HG03135 (cell line): Measurements from ENCODE around the gene FBXO10.

Source experiments
- ATAC-seq: cut with Tn5 transposase; IDR thresholded peaks from one replicate; pipeline ENCODE4 v1.9.1; 2021; ENCODE audit warnings: mild to moderate bottlenecking, moderate library complexity; ENCODE audit not compliant: unreplicated experiment

The FBXO10 gene

DNA sequence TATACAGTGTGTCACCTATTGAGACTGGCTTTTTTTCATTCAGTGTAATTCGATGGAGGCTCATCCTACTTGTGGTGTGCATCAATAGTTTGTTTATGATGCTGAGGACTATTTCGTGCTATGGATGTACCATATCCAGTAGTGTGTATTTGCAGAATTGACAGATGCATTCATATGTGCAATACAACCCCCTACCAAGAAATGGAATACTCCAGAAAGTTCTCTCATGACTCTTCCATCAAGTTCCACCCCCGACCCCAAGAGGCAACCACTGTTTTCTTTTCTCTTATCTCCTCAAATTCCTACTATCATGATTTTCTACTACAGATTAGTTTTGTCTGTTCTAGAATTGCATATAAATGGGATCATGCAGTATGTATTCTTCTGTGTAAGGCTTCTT lies 21.9 kb downstream of the FBXO10 start:
- ATAC-seq = no peak

DNA sequence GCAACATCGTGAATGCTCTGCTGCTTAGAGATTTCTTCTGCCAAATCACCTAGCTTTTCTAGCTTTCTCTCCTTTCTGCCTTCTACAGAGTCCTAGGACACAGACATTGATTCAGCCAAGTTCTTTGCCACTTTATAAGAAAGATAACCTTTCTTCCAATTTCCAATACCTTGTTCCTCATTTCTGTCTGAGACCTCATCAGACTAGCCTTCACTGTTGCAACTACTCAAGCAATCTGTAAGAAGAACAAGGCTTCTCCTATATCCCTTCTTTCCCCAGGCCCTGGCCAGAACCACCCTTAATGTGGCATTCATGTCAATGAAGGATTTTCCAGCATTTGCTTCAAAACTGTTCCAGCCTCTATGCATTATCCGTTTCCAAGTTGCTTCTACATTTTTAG lies 24.3 kb downstream of the FBXO10 start:
- no peak for ATAC-seq

DNA sequence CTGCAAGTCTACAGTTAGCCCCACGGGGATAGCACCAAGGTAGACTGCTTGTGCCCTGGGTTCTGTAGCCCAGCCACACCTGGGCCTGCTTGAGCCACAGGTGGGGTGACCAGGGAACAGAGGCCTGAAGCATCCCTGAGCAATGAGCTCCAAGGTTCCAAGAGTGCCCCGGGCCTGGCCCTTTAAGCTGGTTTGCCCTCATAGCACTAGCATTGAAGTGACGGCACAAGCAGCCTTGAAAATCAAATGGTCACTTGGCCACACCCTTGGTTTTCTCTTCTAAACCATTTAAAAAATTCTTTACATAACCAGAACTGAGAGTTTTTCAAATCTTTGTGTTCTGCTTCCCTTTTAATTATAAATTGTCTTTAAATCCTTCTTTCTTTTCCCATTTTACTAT lies 24.7 kb downstream of the FBXO10 start:
- ATAC-seq = no peak

GRCh38 chr9:37550781-37551180 lies 25.4 kb downstream of the FBXO10 start:
- no peak for ATAC-seq

GRCh38 chr9:37549527-37549926 lies 26.7 kb downstream of the FBXO10 start:
- ATAC-seq = no peak

- ATAC-seq = no peak
Observed at GRCh38 chr9:37547328-37547878, 28.8 kb downstream of the FBXO10 start.

- no peak for ATAC-seq
Observed at GRCh38 chr9:37543468-37543867, 32.7 kb downstream of the FBXO10 start.

GRCh38 chr9:37542895-37543294 lies 33.3 kb downstream of the FBXO10 start:
- ATAC-seq = no peak

- no peak for ATAC-seq
Observed at GRCh38 chr9:37542488-37542887, 33.7 kb downstream of the FBXO10 start.

- no peak for ATAC-seq
Observed at GRCh38 chr9:37541465-37541864, 34.7 kb downstream of the FBXO10 start.

GRCh38 chr9:37540634-37541033 lies 35.5 kb downstream of the FBXO10 start:
- ATAC-seq = no peak

DNA sequence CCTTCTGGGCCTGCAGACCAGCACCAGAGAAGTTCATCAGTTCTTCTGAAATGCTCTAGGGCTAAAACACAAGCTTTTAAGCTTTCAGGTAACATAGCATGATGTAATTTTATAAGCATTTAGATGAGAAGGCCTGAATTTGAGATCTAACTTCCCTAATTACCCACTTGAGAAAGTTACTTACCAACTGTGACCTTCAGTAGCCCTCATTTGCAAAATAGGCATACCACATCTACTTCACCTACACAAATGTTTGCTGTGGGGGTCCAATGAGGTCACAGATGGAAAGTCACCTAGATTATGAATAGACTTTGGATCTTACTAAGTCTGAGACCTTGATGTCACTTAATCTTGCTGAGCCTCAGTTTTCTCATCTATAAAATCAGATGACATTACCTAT lies 36.5 kb downstream of the FBXO10 start:
- ATAC-seq = no peak

DNA sequence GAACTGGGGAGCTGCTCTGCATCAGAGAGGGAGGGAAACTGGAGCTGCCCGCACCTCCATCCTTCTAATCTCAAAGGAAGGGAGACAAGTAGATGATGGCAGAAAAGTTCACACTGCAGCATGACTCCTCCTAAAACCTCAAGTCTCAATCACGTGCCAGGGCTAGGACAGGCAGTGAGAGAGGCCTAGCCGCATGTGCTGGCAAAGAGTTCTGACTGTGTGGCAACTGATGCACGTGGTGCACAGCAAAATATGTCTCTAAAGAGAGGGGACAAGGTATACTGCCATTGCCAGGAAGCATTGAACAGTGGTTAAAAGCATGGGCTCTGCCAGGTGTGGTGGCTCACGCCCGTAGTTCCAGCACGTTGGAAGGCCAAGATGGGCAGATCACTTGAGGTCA lies 38.1 kb downstream of the FBXO10 start:
- no peak for ATAC-seq

GRCh38 chr9:37534901-37535300 lies 41.3 kb downstream of the FBXO10 start:
- ATAC-seq = no peak

- ATAC-seq = no peak
Observed at GRCh38 chr9:37534412-37534811, 41.8 kb downstream of the FBXO10 start.

- ATAC-seq = no peak
Observed at GRCh38 chr9:37531699-37532098, 44.5 kb downstream of the FBXO10 start.

DNA sequence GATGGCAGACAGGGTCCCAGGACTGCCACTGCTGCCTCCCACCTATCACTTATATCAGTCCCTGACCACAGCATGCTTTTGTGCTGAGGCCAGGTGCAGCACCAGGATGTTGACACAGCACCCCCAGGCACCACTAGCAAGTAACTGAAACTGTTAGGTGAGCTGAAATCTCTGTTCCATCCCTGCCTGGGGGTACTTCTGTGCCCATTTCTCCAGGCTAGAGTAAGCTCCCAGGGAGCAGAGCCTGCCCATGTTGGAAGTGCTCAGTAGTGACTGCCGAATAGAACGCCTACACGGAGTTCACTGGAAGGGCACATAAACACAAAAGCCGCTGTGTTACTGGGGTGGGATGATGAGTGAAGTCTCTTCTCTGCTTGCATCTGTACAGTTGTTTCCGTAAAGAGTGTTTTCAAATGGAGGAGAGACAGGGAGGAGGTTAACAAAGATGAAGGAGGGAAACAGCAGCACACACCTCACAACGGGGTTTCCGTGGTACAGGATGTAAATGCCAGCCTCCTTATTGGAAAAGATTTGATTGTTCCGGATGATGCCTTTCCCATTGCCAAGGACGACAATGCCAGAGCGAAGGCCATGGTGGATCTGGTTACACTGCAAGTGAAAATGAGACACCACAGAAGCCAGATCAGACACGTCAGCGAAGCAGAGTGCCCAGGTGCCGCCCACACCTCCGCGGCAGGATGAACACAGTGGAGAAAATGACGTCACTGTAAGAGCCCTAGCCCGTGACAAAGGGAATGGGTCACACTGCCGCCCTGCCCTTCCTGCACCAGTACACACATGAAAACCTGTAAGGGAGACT lies 47.3 kb downstream of the FBXO10 start:
- no peak for ATAC-seq

DNA sequence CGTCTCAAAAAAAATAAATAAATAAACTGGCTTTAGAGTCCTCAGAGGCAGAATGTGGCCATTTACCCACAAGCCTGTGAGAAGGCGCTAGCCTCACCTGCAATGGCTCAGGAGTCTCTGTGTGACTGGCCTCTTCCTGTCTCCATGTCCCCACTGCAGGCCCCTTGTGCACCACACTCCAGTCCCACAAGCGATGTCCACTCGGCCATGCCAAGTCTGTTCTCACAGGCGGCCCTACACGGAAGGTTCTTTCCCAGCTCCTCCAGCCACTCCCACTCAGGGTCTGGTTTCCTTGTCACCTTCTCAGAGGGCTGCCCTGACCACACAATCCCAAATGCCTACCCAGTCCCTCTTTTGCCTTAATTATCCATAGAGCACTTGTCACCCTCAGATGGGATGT lies 52.3 kb downstream of the FBXO10 start:
- ATAC-seq = no peak

- ATAC-seq = no peak
Observed at GRCh38 chr9:37522971-37523370, 53.2 kb downstream of the FBXO10 start.

DNA sequence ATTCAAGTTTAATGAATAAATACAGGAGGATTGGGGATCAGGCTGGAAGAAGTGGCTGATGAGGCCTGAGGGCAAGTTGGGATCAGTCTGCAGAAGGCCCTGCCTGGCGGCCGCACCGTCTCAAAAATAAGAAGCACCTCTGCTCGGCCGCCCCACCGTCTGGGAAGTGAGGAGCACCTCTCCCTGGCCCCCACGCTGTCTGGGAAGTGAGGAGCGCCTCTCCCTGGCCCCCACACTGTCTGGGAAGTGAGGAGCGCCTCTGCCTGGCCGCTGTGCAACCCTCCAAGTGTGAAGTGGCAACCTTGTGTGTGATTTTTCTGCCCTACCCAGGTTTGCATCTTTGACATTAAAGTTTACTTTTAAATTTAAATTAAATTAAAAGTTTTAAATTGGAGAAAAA lies 55.1 kb downstream of the FBXO10 start:
- no peak for ATAC-seq

DNA sequence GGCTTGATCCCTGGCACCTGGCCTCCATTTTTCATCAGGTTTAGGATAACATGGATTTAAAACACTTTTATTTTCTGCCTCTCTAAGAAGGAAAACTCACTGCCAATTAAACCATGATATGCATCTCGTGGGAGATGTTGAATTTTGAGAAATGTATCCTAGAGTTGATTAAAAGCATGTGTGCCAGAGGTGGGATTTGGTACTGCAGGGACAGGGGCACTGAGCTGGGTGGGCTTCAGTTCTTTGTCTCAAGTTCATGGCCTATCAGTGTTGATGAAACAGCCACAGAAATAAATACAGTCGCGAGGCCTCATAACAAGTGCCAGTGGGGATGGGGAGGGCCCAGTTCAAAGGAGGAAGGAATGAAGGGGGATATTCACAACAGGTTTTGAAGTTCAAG lies 55.5 kb downstream of the FBXO10 start:
- no peak for ATAC-seq

GRCh38 chr9:37517923-37518322 lies 58.3 kb downstream of the FBXO10 start:
- ATAC-seq = no peak
